Esophagus squamous epithelium (tissue), 4 donors: ENCODE measurements around the gene DOCK3.

Experiments used
- POLR2A ChIP-seq, 4 donors: fragments of 450-650 bp; IDR thresholded peaks; one replicate each; pipeline ENCODE4 v1.6.1; 2017; ENCODE audit warnings: antibody characterized with exemption in 4 of 4, mild to moderate bottlenecking in 4 of 4, moderate library complexity in 3 of 4
- TF ChIP-seq, protein P1 (sequence below), 6 experiments: fragments of 450-650 bp in 4 of 6; fragments of 200-600 bp in 2 of 6; sonication (generic) in 2 of 6; IDR thresholded peaks; one replicate each; pipeline ENCODE4 v1.5.1; 2016 to 2019; ENCODE audit warnings: antibody characterized with exemption in 6 of 6, mild to moderate bottlenecking in 4 of 6, moderate library complexity in 4 of 6

DNA sequence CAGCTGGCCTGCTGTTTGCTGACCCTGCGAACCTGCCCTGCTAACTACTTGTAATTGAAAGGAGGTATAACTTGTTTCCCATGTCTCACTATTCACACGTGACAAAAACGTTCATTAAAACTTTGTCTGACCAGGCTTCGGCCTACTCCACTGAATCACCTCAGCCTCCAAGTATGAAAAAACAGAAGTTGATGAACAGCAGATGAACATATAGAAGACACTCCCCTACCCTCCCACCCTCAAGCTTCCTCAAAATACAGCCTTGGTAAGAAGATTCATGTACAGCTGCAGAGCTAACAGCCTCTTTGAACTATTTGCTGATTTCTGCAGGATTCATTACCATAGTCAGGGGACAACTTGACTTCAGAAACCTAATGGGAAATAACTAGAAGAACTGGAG lies 727.0 kb downstream of the DOCK3 start:
- TF ChIP-seq, protein P1, sequence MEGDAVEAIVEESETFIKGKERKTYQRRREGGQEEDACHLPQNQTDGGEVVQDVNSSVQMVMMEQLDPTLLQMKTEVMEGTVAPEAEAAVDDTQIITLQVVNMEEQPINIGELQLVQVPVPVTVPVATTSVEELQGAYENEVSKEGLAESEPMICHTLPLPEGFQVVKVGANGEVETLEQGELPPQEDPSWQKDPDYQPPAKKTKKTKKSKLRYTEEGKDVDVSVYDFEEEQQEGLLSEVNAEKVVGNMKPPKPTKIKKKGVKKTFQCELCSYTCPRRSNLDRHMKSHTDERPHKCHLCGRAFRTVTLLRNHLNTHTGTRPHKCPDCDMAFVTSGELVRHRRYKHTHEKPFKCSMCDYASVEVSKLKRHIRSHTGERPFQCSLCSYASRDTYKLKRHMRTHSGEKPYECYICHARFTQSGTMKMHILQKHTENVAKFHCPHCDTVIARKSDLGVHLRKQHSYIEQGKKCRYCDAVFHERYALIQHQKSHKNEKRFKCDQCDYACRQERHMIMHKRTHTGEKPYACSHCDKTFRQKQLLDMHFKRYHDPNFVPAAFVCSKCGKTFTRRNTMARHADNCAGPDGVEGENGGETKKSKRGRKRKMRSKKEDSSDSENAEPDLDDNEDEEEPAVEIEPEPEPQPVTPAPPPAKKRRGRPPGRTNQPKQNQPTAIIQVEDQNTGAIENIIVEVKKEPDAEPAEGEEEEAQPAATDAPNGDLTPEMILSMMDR (IDR thresholded peaks at IDR 0.05), result no peak
- no peak for TF ChIP-seq POLR2A (IDR thresholded peaks at IDR 0.05)
